ENCODE data around the gene CCN5. TPM values are rescaled to one million over a fixed set of nuclear protein-coding genes. Genes with fewer than 3 reads are reported as not detected.

Gene CCN5
- total and polyA plus RNA-seq, 2 of the 13 experiments (the other 11 are each of a cell fraction or from before 2014, with no cell fraction given): 0.12 TPM; not detected in 1

GRCh38 chr20:44684047-44684967 lies 30.9 kb upstream of the CCN5 start (continued):
- TF ChIP-seq ZSCAN25 (CRISPR knock-in tag; IDR thresholded peaks at IDR 0.05): no peak
- TF ChIP-seq SIN3B (IDR thresholded peaks at IDR 0.05; ENCODE audit: low read length): no peak
- 0 out of 2 replicates have a peak, but pooled peaks have one; percentile 24 for TF ChIP-seq GLI4 (CRISPR knock-in tag; IDR thresholded peaks at IDR 0.05; ENCODE audit: borderline replicate concordance)
- TF ChIP-seq ZNF619 (CRISPR knock-in tag; IDR thresholded peaks at IDR 0.05): no peak
- TF ChIP-seq KMT2B (CRISPR knock-in tag; IDR thresholded peaks at IDR 0.05): no peak
- no peak for TF ChIP-seq AGO2 (optimal IDR thresholded peaks at IDR 0.05; ENCODE audit: low read depth, low read length)
- no peak for TF ChIP-seq THYN1 (CRISPR knock-in tag; IDR thresholded peaks at IDR 0.05; ENCODE audit: borderline replicate concordance, low read depth)
- TF ChIP-seq ZNF761 (CRISPR knock-in tag; conservative IDR thresholded peaks at IDR 0.05): no peak
- no peak for TF ChIP-seq ZNF687 (CRISPR knock-in tag; IDR thresholded peaks at IDR 0.05)
- TF ChIP-seq ZNF792 (CRISPR knock-in tag; IDR thresholded peaks at IDR 0.05): no peak
- no peak for TF ChIP-seq CC2D1A (CRISPR knock-in tag; IDR thresholded peaks at IDR 0.05)
- no peak for TF ChIP-seq ERF (CRISPR knock-in tag; IDR thresholded peaks at IDR 0.05)
- no peak for TF ChIP-seq ZNF383 (CRISPR knock-in tag; IDR thresholded peaks at IDR 0.05; ENCODE audit: borderline replicate concordance)
- TF ChIP-seq ZFP91 (CRISPR knock-in tag; IDR thresholded peaks at IDR 0.05; ENCODE audit: borderline replicate concordance): 0 out of 2 replicates have a peak, but pooled peaks have one; percentile 16
- no peak for TF ChIP-seq ZHX1 (CRISPR knock-in tag; IDR thresholded peaks at IDR 0.05; ENCODE audit: low read depth)
- TF ChIP-seq ZNF563 (CRISPR knock-in tag; IDR thresholded peaks at IDR 0.05): no peak
- no peak for TF ChIP-seq ZNF841 (CRISPR knock-in tag; IDR thresholded peaks at IDR 0.05; ENCODE audit: borderline replicate concordance)
- no peak for TF ChIP-seq SMYD3 (CRISPR knock-in tag; IDR thresholded peaks at IDR 0.05)
- TF ChIP-seq ZNF564 (CRISPR knock-in tag; IDR thresholded peaks at IDR 0.05): no peak
- no peak for TF ChIP-seq KDM4B (CRISPR knock-in tag; IDR thresholded peaks at IDR 0.05)
- TF ChIP-seq CBX2 (IDR thresholded peaks at IDR 0.05; ENCODE audit: low read depth, low read length): no peak
- no peak for TF ChIP-seq CBX2 (CRISPR knock-in tag; IDR thresholded peaks at IDR 0.05; ENCODE audit: low read depth)
